Endothelial cell of umbilical vein (primary cell): ENCODE measurements around the gene FMN1. TPM values are rescaled to one million over a fixed set of nuclear protein-coding genes. Genes with fewer than 3 reads are reported as not detected.

Experiments
- BruUV-seq: library from RNA; stranded (reverse); fragments of 400-500 nt; replicated peaks from 2 replicates; lab custom pipeline; 2021; lab: Mats Ljungman, UMichigan
- CTCF ChIA-PET: fragments of 300-600, 350-600 bp; sonication (Branson Sonifier 250); formaldehyde crosslinking; loops from one replicate; lab custom pipeline; 2021; ENCODE audit warnings: antibody characterized with exemption, inconsistent platforms; lab: Charles Lee
- POLR2A ChIA-PET: fragments of 300-600, 350-600 bp; sonication (Branson Sonifier 250); formaldehyde crosslinking; loops from one replicate; lab custom pipeline; 2021; ENCODE audit warnings: antibody characterized with exemption, inconsistent platforms; lab: Charles Lee
- DNase-seq: peaks from one replicate; pipeline ENCODE4 v3.0.0-alpha.2; 2011; ENCODE audit warnings: low read depth, low spot score
- FAIRE-seq: peaks from 2 replicates; lab custom pipeline; 2011; peaks lifted over from hg19 to GRCh38; lab: Jason Lieb, UNC
- H2AFZ ChIP-seq: 2 replicates; pipeline ENCODE4 v1.6.0; 2012; ENCODE audit warnings: low read depth, low read length, control low read depth, inconsistent platforms
- H3K27ac ChIP-seq: 2 replicates; pipeline ENCODE4 v1.5.1; 2011; ENCODE audit warnings: low read depth, mild to moderate bottlenecking, control low read depth, low read length, moderate library complexity; ENCODE audit not compliant: insufficient read depth
- H3K27me3 ChIP-seq, 2 experiments: 2 replicates each; pipeline versions ENCODE4 v1.6.0 to v1.6.1; 2011; ENCODE audit warnings: low read length in 2 of 2, mixed read lengths in 1 of 2; ENCODE audit not compliant: control insufficient read depth in 2 of 2, insufficient read depth in 2 of 2
- H3K36me3 ChIP-seq, 2 experiments: 2 replicates in 1 of 2; 3 replicates in 1 of 2; pipeline ENCODE4 v1.5.1; 2011; ENCODE audit warnings: low read length in 2 of 2, mild to moderate bottlenecking in 1 of 2, moderate library complexity in 1 of 2; ENCODE audit not compliant: control insufficient read depth in 2 of 2, insufficient read depth in 2 of 2; ENCODE audit errors: extremely low read depth in 1 of 2
- H3K4me1 ChIP-seq: 3 replicates; pipeline ENCODE4 v1.5.1; 2011; ENCODE audit warnings: mild to moderate bottlenecking, low read length; ENCODE audit not compliant: control insufficient read depth, insufficient read depth; ENCODE audit errors: extremely low read depth
- H3K4me2 ChIP-seq: 2 replicates; pipeline ENCODE4 v1.6.1; 2011; ENCODE audit warnings: low read length, control low read depth, mixed read lengths; ENCODE audit not compliant: insufficient read depth
- H3K4me3 ChIP-seq, 3 experiments: fragments of 200-600 bp in 1 of 3; sonication (generic), shearing (Covaris generic) in 1 of 3; replicated peaks in 1 of 3; 2 replicates each; pipeline ENCODE4 v1.5.1; 2011 to 2016; ENCODE audit warnings: control low read depth in 3 of 3, low read length in 3 of 3, mild to moderate bottlenecking in 2 of 3, inconsistent platforms in 1 of 3, low read depth in 1 of 3, moderate library complexity in 1 of 3; ENCODE audit not compliant: insufficient read depth in 1 of 3
- H3K79me2 ChIP-seq: 2 replicates; pipeline ENCODE4 v1.6.0; 2012; ENCODE audit warnings: low read length, inconsistent platforms; ENCODE audit not compliant: control insufficient read depth, insufficient read depth
- H3K9ac ChIP-seq: replicated peaks from 2 replicates; pipeline ENCODE3; 2011; ENCODE audit warnings: low read length, control low read depth; ENCODE audit not compliant: insufficient read depth; ENCODE audit errors: extremely low read depth
- H3K9me1 ChIP-seq: replicated peaks from 3 replicates; pipeline ENCODE4 v1.6.0; 2011; ENCODE audit warnings: mild to moderate bottlenecking, low read length; ENCODE audit not compliant: control insufficient read depth, insufficient read depth; ENCODE audit errors: extremely low read depth
- H3K9me3 ChIP-seq: replicated peaks from 2 replicates; pipeline ENCODE4 v1.5.1; 2012; ENCODE audit warnings: low read length, inconsistent platforms; ENCODE audit not compliant: control insufficient read depth, insufficient read depth
- H4K20me1 ChIP-seq: replicated peaks from 2 replicates; pipeline ENCODE3; 2011; ENCODE audit warnings: mild to moderate bottlenecking, low read length; ENCODE audit not compliant: control insufficient read depth, insufficient read depth; ENCODE audit errors: extremely low read depth
- CTCF ChIP-seq, 2 donors: IDR thresholded peaks; 1 replicate in 1 of 2; 2 replicates in 1 of 2; pipeline ENCODE4 v1.5.1; 2011; ENCODE audit warnings: low read length in 2 of 2, mild to moderate bottlenecking in 2 of 2, moderate library complexity in 2 of 2, control low read depth in 1 of 2, inconsistent platforms in 1 of 2, low read depth in 1 of 2; ENCODE audit not compliant: insufficient read depth in 1 of 2; ENCODE audit errors: extremely low read depth in 1 of 2
- FOS ChIP-seq: IDR thresholded peaks from 2 replicates; pipeline ENCODE4 v1.6.1; 2011; ENCODE audit warnings: mild to moderate bottlenecking, low read length, moderate library complexity, borderline replicate concordance; ENCODE audit not compliant: insufficient read depth
- GATA2 ChIP-seq: IDR thresholded peaks from 2 replicates; pipeline ENCODE4 v1.7.0; 2011; ENCODE audit warnings: low read depth, mild to moderate bottlenecking, moderate library complexity, mixed read lengths, low read length; ENCODE audit not compliant: insufficient read length, insufficient read depth
- JUN ChIP-seq: IDR thresholded peaks from 2 replicates; pipeline ENCODE4 v1.6.1; 2011; ENCODE audit warnings: borderline replicate concordance, low read depth; ENCODE audit not compliant: insufficient read length, insufficient read depth
- MAX ChIP-seq: IDR thresholded peaks from 2 replicates; pipeline ENCODE4 v1.6.1; 2011; ENCODE audit not compliant: insufficient read depth, insufficient read length
- POLR2A ChIP-seq: IDR thresholded peaks from 2 replicates; pipeline ENCODE4 v1.6.1; 2012; ENCODE audit warnings: low read depth, mild to moderate bottlenecking, control low read depth, low read length
- dilution Hi-C: fragments of 300-500 bp; cut with MboI; formaldehyde crosslinking; loops from one replicate; pipeline ENCODE4 v1.15.0; 2019; ENCODE audit warnings: low sequenced_read_pairs; ENCODE audit not compliant: extremely low pct_ligation_motif_present
- intact Hi-C: fragments of 100-400 bp; cut with micrococcal nuclease; formaldehyde crosslinking; loops from one replicate; pipeline ENCODE4 v1.10.0; 2022
- polyA plus RNA-seq, 4 experiments: library from polyadenylated mRNA; depleted of rRNA in 3 of 4; stranded (reverse) in 3 of 4; unstranded in 1 of 4; fragments of >200 nt; gene quantifications; 2 replicates each; pipeline versions ENCODE4 v1.2.1 to v1.2.3, GENCODE V29; 2011 to 2012; ENCODE audit warnings: missing spikeins in 1 of 4
- total RNA-seq: library from RNA; stranded (reverse); gene quantifications from 2 replicates; pipeline ENCODE4 v1.2.3, GENCODE V29; 2021

Gene FMN1
- total and polyA plus RNA-seq, 2 donors (not counting 3 experiments of a cell fraction or from before 2014, with no cell fraction given) = 0.01 to 0.29 TPM

GRCh38 chr15:32775103-32775502 lies 419.4 kb downstream of the FMN1 start:
- BruUV-seq = no TSS peak

More at GRCh38 chr15:32775103-32775502, 419.4 kb downstream of the FMN1 start:
- FAIRE-seq (no peak), DNase-seq (no peak)
- no peak overlapping the region for H3K4me2 ChIP-seq
- no peaks in the 10 kb centered on the region for H3K9me1 ChIP-seq
- H2AFZ ChIP-seq = no peak overlapping the region
- no peak overlapping the region for H3K27ac ChIP-seq
- H3K79me2 ChIP-seq = no peaks in the 10 kb centered on the region
- intact Hi-C loops (no loop called here), dilution Hi-C loops (no loop called here)
- no peaks in the 10 kb centered on the region for H3K4me1 ChIP-seq
- H3K9me3 ChIP-seq = no peaks in the 10 kb centered on the region
- H3K4me3 ChIP-seq = no peak overlapping the region
- ChIA-PET POLR2A (no interaction called here), CTCF (interaction anchor here (1.0 to 1.4 kb wide), 2 partner anchors 8 to 161 kb away, joined by 3 to 4 read pairs; no protein-coding TSS in a partner anchor)
- no peaks in the 10 kb centered on the region for H3K36me3 ChIP-seq
- no peaks in the 10 kb centered on the region for H4K20me1 ChIP-seq
- peaks cover 0 to 2% of the 10 kb centered on the region in 2 experiments for H3K27me3 ChIP-seq
- no peak for TF ChIP-seq CTCF (IDR thresholded peaks at IDR 0.05; ENCODE audit: extremely low read depth in 1 of 2, insufficient read depth in 1 of 2, low read depth in 1 of 2, low read length in 2 of 2)
- no peak for TF ChIP-seq JUN
- no peak for TF ChIP-seq GATA2
- no peak for TF ChIP-seq POLR2A
- TF ChIP-seq FOS = no peak
- TF ChIP-seq MAX = no peak
- H3K9ac ChIP-seq = no peak overlapping the region
